NB4 (cell line): Measurements from ENCODE around the gene TMEM130.
A peak's percentile ranks its signal among the peaks of the same experiment; 100 is the strongest.
"Not testable (repeated sequence)": the region's sequence is repeated elsewhere in the genome, so short reads cannot be mapped to it uniquely, and the experiment has no call there.

Experiments
- DNase-seq: peaks from one replicate; pipeline ENCODE4 v3.0.0; 2010; ENCODE audit warnings: low read depth
- H3K4me3 ChIP-seq: one replicate; pipeline ENCODE4 v1.5.1; 2011; ENCODE audit warnings: mild to moderate bottlenecking, low read depth, low read length, moderate library complexity
- CTCF ChIP-seq: IDR thresholded peaks from one replicate; pipeline ENCODE4 v1.5.1; 2012; ENCODE audit warnings: low read depth, low read length
- MAX ChIP-seq: IDR thresholded peaks from 2 replicates; pipeline ENCODE4 v1.6.1; 2011; ENCODE audit warnings: low read depth, low read length
- MYC ChIP-seq: IDR thresholded peaks from 2 replicates; pipeline ENCODE4 v1.6.1; 2011; ENCODE audit warnings: low read depth, low read length
- POLR2A ChIP-seq: IDR thresholded peaks from 2 replicates; pipeline ENCODE4 v1.6.1; 2011; ENCODE audit warnings: mild to moderate bottlenecking; ENCODE audit not compliant: insufficient read length; ENCODE audit errors: extremely low read depth

The TMEM130 gene

GRCh38 chr7:98875501-98875900, 5.7 kb upstream of the TMEM130 start:
- no peak for TF ChIP-seq POLR2A
- TF ChIP-seq MYC, result no peak
- TF ChIP-seq MAX, result no peak
- no peak for TF ChIP-seq CTCF
- DNase-seq, result no peak
- H3K4me3 ChIP-seq, result no peak overlapping the region

- no peak overlapping the region for H3K4me3 ChIP-seq
- TF ChIP-seq CTCF (no peak), MAX (no peak), POLR2A (no peak), MYC (no peak)
- no peak for DNase-seq
Observed at GRCh38 chr7:98874942-98875341, 5.1 kb upstream of the TMEM130 start.

- not testable (repeated sequence) for DNase-seq
Observed at GRCh38 chr7:98873610-98874009, 3.8 kb upstream of the TMEM130 start.

GRCh38 chr7:98872328-98872924, 2.6 kb upstream of the TMEM130 start:
- no peak overlapping the region for H3K4me3 ChIP-seq
- TF ChIP-seq POLR2A, result no peak
- TF ChIP-seq MYC, result no peak
- TF ChIP-seq MAX, result no peak
- peak; percentile 61 for TF ChIP-seq CTCF
- DNase-seq, result peak; percentile 71

More at GRCh38 chr7:98873610-98874009, 3.8 kb upstream of the TMEM130 start:
- not testable (repeated sequence) for H3K4me3 ChIP-seq

- TF ChIP-seq MAX (no peak), POLR2A (no peak), CTCF (no peak), MYC (no peak)
- peak; percentile 48 for DNase-seq
- no peak overlapping the region for H3K4me3 ChIP-seq
Observed at GRCh38 chr7:98870807-98871491, 1.1 kb upstream of the TMEM130 start.

- peak; percentile 18; the same call in 1 of the 2 replicates for TF ChIP-seq MAX
- TF ChIP-seq CTCF, result no peak
- no peak for TF ChIP-seq POLR2A
- TF ChIP-seq MYC, result no peak
- H3K4me3 ChIP-seq, result no peak overlapping the region
- peak; percentile 91 for DNase-seq
Observed at GRCh38 chr7:98870121-98870651, 372 bp upstream of the TMEM130 start.
